ENCODE data around the gene UBR3. TPM values are rescaled to one million over a fixed set of nuclear protein-coding genes. Genes with fewer than 3 reads are reported as not detected.

Gene UBR3
- total RNA-seq, 6 experiments from 2014 or later = 30.1 to 46.3 (median 40.5) TPM

GRCh38 chr2:170019060-170019805 is 192.0 kb downstream of the UBR3 start:
- no peak for DNase-seq
- H3K4me1 Mint-ChIP-seq (ENCODE audit: low read depth) = peaks cover 14% of the 10 kb centered on the region
- no peak overlapping the region for H3K27ac Mint-ChIP-seq
- H3K27me3 Mint-ChIP-seq (ENCODE audit: insufficient read depth) = peaks cover 1% of the 10 kb centered on the region
- H3K36me3 Mint-ChIP-seq (ENCODE audit: low read depth) = no peaks in the 10 kb centered on the region
- TF ChIP-seq CTCF (IDR thresholded peaks at IDR 0.05) = no peak
- no peaks in the 10 kb centered on the region for H3K9me3 Mint-ChIP-seq
- H3K4me3 Mint-ChIP-seq = no peak overlapping the region

- DNase-seq = no peak
- no peaks in the 10 kb centered on the region for H3K9me3 Mint-ChIP-seq
- H3K4me3 Mint-ChIP-seq = no peak overlapping the region
- H3K27ac Mint-ChIP-seq = no peak overlapping the region
- no peaks in the 10 kb centered on the region for H3K36me3 Mint-ChIP-seq (ENCODE audit: low read depth)
- peaks cover 1% of the 10 kb centered on the region for H3K27me3 Mint-ChIP-seq (ENCODE audit: insufficient read depth)
- peaks cover 14% of the 10 kb centered on the region for H3K4me1 Mint-ChIP-seq (ENCODE audit: low read depth)
- TF ChIP-seq CTCF (IDR thresholded peaks at IDR 0.05) = no peak
These were observed 193.5 kb downstream of the UBR3 start for GRCh38 chr2:170020777-170021176.

- H3K27me3 Mint-ChIP-seq (ENCODE audit: insufficient read depth) = peaks cover 1% of the 10 kb centered on the region; the same call in 1 of the 2 replicates
- H3K27ac Mint-ChIP-seq = peak overlapping the region; percentile 67
- H3K4me3 Mint-ChIP-seq = no peak overlapping the region
- peak; percentile 84 for DNase-seq
- peaks cover 14% of the 10 kb centered on the region for H3K4me1 Mint-ChIP-seq (ENCODE audit: low read depth)
- no peak for TF ChIP-seq CTCF (IDR thresholded peaks at IDR 0.05)
- H3K9me3 Mint-ChIP-seq = no peaks in the 10 kb centered on the region
- no peaks in the 10 kb centered on the region for H3K36me3 Mint-ChIP-seq (ENCODE audit: low read depth)
These were observed 195.4 kb downstream of the UBR3 start for GRCh38 chr2:170022692-170023091.

- DNase-seq = no peak
- Mint-ChIP-seq H3K9me3 (no peaks in the 10 kb centered on the region), H3K36me3 (ENCODE audit: low read depth) (peaks cover 3% of the 10 kb centered on the region), H3K4me1 (ENCODE audit: low read depth) (peaks cover 14% of the 10 kb centered on the region), H3K4me3 (no peak overlapping the region), H3K27ac (no peak overlapping the region), H3K27me3 (ENCODE audit: insufficient read depth) (no peaks in the 10 kb centered on the region; the same call in 1 of the 2 replicates)
- no peak for TF ChIP-seq CTCF (IDR thresholded peaks at IDR 0.05)
These were observed 197.5 kb downstream of the UBR3 start for GRCh38 chr2:170024721-170025120.

GRCh38 chr2:170025223-170025622 is 198.0 kb downstream of the UBR3 start:
- Mint-ChIP-seq H3K27me3 (ENCODE audit: insufficient read depth) (no peaks in the 10 kb centered on the region; the same call in 1 of the 2 replicates), H3K4me1 (ENCODE audit: low read depth) (peaks cover 14% of the 10 kb centered on the region), H3K4me3 (no peak overlapping the region), H3K27ac (no peak overlapping the region), H3K36me3 (ENCODE audit: low read depth) (peaks cover 8% of the 10 kb centered on the region), H3K9me3 (no peaks in the 10 kb centered on the region)
- TF ChIP-seq CTCF (IDR thresholded peaks at IDR 0.05) = no peak
- no peak for DNase-seq

All from HFFc6 (cell line).